Measurements from ENCODE around the gene WWOX.

WWOX gene

DNA sequence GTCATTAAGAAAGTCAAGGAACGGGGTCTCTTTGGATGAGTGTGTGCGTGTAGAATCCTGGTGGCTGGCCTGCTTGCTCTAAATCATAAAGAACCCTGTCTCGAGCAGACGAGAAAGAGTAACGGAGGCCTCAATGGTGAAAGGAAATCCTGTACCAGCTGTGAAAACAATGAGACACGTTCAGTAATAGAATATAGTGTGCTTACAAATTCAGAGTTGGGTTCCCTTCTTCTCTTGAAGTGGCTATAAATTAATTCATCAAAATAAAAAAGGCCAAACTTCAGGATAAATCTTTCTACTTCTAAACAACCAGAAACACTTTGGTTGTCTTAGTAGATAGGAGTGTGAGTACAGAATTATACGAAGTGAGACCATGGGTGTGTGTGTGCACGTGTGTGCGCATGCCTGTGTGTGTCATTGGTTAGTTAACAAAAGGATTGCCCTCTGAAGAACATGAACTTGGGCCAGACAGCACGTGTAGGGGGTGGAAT is 48.5 kb downstream of the WWOX start:
- DNase-seq = no peak

DNA sequence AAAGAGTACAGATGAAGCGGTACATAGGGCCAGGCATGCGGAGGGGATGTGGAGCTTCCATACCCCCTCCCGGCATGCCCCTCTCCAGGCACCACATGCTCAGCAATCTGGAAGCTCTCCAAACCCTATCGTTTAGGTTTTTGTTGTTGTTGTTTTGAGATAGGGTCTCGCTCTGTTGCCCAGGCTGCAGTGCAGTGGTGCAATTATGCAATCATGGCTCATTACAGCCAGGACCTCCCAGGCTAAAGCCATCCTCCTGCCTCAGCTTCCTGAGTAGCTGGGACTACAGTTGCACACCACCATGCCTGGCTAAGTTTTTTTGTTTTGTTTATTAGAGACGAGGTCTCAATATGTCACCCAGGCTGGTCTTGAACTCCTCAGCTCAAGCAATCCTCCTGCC is 50.8 kb downstream of the WWOX start:
- no peak for DNase-seq

DNA sequence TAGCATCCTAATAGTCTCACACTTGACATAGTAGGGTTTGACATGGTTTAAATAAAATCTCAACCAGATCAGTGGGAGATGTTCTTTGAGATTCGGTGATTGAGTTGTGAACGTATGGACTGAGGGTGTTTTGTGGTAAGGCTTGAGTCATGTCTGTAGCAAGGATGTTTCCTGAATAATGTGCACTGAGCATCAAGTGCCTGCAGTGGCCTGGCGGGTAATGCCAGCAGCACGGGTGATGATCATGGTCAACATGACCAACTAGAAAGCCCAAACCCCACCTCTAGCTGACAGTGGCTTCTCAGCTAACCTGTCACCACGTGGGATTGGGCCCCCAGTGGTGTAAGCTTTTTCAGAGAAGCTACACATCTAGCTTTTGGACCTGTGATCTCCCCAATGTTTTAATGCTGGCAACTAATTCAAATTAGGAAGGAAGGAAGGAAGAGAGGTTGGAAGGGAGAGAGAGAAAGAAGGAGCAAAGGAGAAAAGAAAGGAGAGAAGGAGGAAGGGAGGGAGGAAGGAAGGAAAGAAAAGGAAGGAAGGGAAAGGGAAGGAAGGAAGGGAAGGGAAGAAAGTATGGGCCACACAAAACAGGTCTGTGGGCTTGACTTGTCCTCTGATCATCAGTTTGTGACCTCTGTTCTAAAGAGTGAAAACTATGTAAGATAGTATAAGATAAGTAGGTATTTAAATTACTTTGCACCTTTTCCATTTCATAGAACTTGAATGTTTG is 55.4 kb downstream of the WWOX start:
- no peak for DNase-seq

DNA sequence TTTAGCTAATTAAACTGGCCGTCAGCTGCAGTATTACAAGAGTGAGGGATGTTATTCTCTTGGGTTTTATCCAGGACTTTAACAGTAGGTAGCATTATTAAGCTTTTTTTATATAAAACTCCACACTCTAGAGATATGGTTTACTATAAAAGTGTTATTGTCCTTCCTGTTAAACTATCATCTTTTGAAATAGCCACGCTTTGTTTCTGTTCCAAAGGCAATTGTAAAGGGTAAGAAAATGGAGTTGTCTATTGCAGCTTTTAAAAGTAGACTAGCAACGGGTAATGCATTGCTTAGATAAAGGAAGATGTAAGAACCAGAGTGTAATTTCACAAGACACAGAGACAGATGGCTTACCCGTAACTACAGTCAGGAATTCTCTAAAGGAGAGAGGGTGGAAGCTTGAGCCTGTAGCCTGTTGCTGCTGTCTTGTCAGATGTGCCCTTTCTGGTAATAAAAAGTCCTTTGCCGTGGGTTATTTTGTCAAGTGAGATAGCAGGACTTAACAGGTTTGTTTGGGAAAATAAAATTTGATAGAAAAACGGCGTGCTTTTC is 56.4 kb downstream of the WWOX start:
- DNase-seq = no peak

DNA sequence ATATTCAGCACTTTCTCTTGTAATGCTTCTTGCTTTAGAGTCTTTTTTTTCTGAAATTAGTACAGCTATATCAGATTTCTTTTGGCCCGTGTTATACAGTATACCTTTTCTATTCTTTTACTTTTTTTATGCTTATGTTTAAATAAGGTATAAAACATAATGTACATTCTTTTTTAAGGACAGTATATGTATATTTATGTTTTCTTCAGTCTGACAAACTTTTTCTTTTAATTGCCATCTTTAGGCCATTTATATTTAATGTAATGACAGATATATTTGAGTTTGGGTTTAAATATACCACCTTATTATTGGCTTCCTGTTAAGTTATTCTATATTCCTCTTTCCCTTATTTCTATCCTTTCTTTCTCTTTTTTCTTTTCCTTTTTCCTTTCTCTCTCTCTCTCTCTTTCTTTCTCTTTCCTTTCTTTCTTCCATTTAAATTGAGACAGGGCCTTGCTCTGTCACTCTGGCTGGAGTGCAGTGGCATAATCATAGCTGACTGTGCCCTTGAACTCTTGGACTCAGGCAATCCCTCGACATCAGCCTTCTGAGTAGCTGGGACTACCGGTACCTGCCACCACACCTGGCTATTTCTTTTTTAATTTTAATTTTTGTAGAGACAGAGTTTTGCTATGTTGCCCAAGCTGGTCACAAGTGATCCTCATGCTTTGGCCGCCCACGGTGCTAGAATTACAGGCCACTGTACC is 61.7 kb downstream of the WWOX start:
- DNase-seq = no peak

DNA sequence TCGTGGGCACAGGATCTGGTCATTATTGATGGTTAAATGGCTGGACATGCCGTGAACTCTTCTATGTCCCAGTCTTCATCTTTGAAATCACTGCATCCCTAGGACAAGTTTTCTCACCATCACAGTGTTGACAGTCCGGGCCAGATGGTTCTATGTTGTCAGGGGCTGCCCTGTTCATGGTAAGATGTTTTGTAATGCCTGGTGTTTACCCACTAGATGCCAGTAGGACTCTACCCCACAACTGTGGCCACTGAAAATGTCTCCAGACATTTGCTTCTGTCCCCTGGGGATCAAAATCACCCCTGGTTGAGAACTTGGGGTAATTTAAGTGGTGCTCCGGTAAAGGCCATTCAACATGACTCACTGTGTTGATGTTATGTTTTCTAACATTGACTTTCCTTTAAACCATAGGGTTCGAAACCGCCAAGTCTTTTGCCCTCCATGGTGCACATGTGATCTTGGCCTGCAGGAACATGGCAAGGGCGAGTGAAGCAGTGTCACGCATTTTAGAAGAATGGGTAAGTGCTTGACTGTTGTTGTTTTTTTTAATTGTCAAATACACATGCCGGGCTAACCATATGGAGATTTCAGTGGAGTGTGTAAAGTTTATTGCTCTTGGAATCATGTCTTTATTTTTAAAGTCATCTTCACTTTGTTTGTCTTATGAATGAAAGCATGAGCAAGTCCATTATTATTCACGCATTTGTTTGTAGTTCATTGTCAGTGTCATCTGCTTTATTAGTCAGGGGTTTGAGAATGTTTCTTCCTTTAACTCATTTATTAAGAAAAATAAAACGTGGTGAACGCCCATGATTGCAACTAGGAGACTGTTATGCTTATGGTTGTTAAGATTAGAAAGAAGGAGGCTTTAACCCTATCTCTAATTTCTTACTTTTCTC is 64.6 kb downstream of the WWOX start:
- DNase-seq = no peak

DNA sequence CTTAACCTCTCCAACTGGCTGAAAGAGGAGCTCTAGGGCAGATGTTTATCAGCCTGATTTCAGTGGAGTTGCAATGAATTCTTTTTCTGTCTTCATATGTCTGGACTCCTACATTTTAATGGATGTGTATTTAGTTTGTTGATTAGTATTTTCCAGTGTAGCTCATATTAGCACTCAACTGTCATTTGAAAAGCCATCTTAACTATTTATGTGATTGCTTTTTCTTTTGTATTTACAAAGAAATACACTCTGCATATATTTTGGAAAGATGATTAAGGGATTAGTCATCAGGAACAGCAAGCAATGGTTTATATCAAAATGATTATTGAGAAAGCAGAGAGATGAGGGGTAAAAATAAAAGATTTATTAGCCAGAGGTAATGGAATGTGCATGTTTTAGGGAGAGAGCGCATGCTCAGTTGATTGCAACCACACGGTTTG is 71.1 kb downstream of the WWOX start:
- no peak for DNase-seq

DNA sequence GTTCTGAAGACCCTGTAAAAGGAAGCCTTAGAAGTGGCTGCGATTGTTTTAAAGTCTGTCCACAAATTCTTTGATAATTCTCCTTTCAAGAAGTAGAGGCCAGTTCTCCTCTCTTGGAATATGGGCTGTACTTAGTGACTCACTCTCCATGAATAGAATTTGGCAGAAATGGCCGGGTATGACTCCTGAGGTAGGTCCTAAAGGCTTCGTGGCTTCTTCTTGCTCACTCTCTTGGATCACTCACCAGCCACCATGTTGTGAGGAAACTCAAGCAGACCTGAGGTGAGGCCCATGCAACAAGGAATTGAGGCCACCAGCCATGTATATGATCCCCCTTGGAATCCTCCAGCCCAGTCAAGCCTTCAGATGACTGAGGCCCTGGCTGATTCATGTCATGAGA is 75.8 kb downstream of the WWOX start:
- DNase-seq = no peak

DNA sequence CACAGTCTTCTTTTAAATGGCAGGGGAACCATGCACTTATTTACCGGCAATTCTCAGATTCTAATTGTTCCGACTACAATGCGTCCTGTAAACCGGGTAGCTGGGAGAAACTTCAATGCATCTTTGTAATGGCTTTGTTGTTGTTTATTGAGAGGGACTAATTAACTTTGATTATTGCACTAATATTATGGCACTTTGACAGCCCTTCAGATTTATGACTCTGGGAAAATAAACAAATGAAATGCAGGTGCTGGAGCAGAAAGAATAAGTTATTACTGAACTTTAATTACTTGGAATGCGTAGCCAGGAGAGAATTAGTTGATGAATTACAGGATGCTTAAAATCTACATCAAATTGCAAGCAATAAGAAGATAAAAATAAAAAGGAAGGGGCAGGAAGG is 77.0 kb downstream of the WWOX start:
- no peak for DNase-seq

DNA sequence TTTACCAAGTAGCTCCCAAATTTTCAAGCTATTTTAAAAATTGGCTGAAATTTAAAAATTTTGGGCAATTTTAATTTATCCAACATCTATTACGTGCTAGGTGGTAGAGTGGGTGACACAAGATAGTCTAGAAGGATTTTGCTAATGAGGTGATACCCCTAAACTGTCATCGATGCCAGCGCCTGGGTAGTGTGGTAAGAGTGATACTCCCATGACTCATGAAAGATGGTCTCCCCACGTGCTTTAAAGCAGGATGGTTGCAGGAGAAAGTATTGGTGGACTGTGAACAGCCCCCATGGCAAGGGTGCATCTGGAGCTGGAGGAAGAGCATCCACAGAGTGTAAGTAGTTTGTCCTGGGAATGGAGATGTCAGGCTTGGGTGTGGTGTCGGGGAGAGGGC is 77.8 kb downstream of the WWOX start:
- no peak for DNase-seq

DNA sequence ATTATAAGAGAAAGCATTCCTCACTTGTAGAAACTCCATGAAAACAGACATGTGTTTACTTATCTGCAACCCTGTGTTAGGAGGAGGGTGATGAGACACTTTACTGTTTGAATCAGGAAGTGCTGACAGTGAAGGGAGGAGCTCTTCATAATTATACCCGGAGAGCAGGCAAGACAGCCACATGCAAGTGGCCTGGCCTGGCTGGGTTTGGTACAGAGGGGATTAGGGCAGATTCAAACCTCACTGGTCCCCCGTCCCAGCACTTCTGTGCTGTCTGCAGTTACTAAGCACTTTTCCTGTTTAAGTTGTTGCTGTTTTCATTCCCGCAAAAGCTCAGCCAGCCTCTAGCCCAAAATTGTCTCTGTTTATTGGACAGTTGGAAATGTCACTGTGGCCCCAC is 78.5 kb downstream of the WWOX start:
- DNase-seq = no peak

DNA sequence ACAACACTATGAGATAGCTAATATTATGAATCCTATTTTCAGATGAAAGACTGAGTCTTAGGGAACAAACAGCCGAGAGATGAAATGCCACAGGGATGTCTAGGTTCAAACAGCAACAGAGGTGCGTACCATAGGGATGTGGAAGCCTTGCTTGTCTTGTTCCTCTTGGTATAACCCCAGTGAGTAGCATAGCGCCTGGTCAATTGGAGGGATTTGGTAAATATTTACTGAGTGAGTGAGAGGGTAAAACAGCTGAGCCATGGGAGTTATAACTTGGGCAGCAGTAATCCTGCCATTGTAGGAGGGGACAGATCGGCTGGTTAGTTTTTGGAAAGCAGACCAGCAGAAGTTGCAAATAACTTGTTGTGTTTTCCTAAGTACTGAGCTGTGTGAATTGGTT is 80.2 kb downstream of the WWOX start:
- no peak for DNase-seq

DNA sequence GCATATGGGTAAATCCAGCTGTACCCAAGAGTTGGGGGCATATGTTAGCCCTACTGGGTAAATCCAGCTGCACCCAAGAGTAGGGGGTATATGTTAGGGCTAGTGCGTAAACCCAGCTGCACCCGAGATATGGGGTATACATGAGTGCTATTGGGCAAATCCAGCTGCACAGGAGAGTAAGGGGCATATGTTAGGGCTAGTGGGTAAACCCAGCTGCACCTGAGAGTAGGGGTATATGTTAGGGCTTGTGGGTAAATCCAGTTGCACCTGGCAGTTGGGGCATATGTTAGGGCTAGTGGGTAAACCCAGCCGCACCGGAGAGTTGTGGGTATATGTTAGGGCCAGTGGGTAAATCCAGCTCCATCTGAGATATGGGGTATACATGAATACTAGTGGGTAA is 80.9 kb downstream of the WWOX start:
- DNase-seq = no peak

DNA sequence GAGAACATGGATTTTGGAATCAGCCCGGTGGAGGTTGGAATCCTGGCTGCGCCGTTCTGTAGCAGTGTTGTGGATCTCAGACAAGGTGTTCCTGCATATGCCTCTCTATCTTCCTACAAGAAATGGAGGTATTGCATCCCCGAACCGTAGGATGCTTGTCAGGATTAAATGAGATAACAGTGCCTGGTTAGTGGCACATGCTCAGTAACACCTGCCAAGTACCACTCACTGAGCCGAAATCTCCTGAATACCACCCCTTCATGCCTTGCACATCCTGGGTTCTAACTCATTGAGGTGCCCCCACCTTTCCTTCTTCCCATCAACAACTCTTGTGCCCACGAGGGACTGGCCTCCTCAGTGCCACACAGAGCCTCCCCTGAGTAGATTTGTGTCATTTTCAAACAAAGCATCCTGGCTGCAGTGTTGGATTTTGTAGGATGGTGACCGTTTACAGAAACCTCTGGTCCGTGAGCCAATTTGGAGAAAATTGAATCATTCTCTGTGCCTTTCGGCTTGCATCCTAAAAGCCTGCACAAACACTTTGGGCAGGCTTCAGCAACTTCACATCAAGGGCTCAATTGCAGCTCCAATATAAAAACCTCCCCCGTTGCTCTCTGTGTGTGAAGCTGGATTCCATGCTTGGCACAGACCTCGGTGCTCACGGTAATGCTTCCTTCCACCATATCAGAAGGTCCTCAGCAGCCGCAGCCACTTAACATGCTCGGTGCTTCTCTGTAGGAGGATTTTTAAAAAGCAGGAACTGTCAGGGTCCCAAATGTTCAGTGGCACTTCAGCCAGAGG is 84.2 kb downstream of the WWOX start:
- DNase-seq = no peak

DNA sequence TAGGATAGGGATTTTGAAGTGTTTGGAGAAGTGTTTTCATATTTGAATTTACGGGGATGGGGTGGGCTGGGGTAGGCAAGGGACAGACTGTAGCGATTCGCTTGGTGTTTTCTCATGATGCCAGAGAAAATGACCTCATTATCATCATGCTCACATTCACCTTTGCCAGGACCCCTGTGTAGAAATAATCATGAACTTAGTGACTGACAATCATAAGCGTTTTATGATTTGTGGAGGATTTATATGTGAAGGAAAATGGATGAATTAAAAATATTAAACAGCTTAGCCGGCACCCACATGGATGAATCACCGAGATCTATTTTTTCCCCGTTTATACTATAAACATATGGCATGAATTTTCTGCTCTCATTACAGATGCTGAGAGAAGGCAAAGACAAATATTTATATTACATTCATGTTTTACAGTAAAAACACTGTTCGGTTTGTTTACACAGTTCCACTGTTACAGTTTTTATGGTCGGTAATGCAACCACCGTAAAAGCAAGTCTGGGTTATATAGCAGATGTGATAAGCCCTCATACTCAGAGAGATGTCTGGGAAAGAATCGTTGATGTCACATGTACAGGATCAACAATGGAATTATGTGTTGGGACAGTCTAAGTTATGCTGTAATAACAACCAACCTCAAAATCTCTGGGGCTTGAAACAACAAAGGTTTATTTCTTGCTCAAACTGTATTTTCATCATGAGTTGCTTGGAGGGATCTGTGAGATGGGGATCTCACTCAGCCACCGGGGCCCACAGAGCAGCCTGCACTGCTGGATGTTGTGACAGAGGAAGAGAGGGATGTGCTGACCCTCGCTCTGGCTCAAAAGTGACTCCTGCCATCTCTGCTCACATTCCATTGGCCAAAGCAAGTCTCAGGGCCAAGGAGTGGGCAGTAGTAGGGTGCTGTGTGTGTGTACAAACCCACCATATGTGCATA is 85.1 kb downstream of the WWOX start:
- DNase-seq = peak; percentile 5

DNA sequence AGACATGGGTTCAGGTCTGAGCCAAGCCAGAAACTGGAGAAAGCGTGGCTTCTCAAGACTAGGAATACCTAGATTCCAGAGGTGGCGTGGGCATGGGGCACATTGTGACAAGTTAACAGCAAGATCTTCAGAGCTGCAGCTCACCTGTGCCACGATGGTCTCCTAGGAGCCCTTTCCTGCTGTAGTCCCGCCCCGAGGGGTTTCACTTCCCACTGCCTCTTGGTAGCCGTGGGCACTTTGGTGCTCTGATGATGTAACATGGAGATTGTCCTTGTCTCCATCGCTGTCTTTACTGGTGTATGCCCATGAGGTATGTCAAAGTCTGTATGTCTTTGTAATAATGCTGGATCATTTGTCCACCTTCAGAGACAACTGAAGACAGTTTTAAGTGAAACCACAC is 89.7 kb downstream of the WWOX start:
- no peak for DNase-seq

DNA sequence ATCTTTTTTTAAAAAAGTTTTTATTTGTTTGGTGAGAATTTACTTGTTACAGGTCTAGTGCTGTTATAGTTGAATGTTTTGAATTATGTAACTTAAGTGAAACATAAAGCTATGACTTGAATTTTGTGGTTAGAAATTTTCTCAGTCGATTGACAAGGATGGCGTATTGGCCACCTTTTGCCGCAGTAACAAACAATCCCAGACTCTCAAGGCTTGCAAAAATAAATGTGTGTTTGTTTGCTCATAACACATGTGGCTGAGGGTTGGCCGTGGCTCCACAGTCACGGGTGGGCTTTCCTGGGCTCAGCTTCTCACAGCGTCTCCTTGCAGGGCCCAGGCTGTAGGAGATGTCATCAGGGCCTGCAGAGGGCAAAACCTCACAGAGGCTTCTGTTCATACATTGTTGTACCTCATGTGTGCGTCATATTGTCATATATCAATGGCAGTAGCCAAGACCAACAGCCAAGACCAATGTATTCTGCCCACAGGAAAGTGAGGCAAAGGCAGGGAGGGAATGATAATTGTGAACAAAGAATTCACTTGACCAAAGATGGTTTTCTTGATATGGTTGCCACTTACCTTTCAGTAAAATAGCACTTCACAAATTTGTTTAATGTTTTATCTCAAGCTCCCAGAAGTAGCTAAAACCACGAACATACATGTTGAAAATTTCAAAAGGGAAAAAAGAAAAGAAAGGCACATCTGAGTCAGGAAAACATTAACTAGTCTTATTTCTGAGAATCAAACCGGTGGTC is 93.5 kb downstream of the WWOX start:
- no peak for DNase-seq

DNA sequence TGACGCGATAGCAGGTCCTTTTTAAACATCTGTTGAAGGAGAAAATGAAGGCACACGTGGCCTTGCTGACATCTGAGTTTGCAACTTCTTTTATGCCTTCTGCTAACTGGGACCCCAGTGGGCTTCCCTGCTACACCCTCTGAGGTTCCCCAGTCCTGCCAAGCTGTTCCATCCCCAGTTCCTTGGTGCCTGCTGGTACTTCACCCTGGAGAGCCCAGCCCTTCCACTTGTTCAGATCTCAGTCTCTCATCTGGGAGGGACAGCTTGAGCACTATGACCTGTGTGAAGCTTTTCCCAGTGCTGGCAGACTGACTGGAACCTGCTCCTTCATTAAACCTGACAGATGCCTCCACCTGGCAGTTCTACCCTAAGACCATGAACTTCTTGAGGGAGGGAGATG is 95.5 kb downstream of the WWOX start:
- DNase-seq = no peak

DNA sequence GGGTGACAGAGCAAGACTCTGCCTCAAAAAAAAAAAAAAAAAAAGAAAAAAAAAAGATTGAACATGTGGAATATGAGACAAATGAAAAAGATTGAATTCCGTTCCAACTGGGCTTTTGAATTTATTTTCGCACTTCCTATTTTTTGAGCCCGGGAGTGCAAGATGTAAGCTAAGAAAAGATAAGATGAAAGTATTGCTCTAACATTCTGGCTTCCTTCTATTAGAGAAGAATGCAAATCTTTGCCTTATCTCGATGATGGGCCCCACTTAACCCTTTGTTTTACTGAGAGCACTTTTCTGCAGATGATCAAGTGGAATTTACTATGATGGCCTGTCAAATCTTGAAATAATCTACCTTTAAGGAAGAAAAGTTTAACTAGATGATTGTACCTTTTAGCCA is 96.3 kb downstream of the WWOX start:
- no peak for DNase-seq

DNA sequence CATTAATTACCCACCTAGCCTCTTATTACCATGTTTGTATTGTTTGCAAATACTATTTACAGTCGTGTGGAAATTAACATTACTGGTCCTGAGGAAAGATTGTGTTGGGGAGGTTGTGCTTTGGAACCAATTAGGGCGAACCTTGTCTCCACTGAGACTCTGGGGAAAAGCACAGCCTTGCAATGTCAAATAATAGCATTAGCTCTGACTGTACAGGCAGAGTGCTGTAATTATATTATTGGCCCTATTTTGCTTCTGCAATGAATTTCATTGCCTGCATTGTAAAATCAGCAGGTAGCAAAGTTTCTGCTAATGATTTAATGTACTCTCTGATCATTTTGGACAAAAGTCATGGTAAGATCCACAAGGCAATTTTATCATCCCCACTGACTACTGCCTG is 97.0 kb downstream of the WWOX start:
- no peak for DNase-seq
